ENCODE data around the gene TPX2. TPM values are rescaled to one million over a fixed set of nuclear protein-coding genes. Genes with fewer than 3 reads are reported as not detected.

The TPX2 gene
- polyA plus RNA-seq, 3 donors = 38.2 to 61.1 (median 58.2) TPM

Other genes starting within 250 kb of the TPX2 start
- gene HM13, start 224.8 kb upstream of the TPX2 start, polyA plus RNA-seq (ENCODE audit: insufficient read length in 3 of 3) = 100 to 1,000 TPM; 129 to 156 (median 142) TPM
- 100 to 1,000 TPM; 173 to 221 (median 197) TPM for gene ID1, start 134.0 kb upstream of the TPX2 start, polyA plus RNA-seq (ENCODE audit: insufficient read length in 3 of 3)
- 1 to 10 TPM; 1.3 to 3.0 (median 2.8) TPM for gene COX4I2, start 101.4 kb upstream of the TPX2 start, polyA plus RNA-seq (ENCODE audit: insufficient read length in 3 of 3)
- 10 to 100 TPM; 75.0 to 80.7 (median 78.0) TPM for gene BCL2L1, start 16.4 kb upstream of the TPX2 start, polyA plus RNA-seq (ENCODE audit: insufficient read length in 3 of 3)
- 1 to 10 TPM in 1 of 3 donors, under 1 TPM in 2; 0.61 to 1.1 (median 0.81) TPM for gene MYLK2, start 80.1 kb downstream of the TPX2 start, polyA plus RNA-seq (ENCODE audit: insufficient read length in 3 of 3)
- gene FOXS1, start 106.3 kb downstream of the TPX2 start, polyA plus RNA-seq (ENCODE audit: insufficient read length in 3 of 3) = 1 to 10 TPM; 4.9 to 8.9 (median 5.2) TPM
- gene DUSP15, start 131.2 kb downstream of the TPX2 start, polyA plus RNA-seq (ENCODE audit: insufficient read length in 3 of 3) = 10 to 100 TPM; 17.1 to 19.9 (median 19.6) TPM
- 1 to 10 TPM; 3.0 to 7.5 (median 3.1) TPM for gene TTLL9, start 131.3 kb downstream of the TPX2 start, polyA plus RNA-seq (ENCODE audit: insufficient read length in 3 of 3)
- gene PDRG1, start 212.8 kb downstream of the TPX2 start, polyA plus RNA-seq (ENCODE audit: insufficient read length in 3 of 3) = 10 to 100 TPM; 19.5 to 21.8 (median 20.0) TPM
- under 1 TPM; 0.34 to 0.39 (median 0.36) TPM for gene XKR7, start 228.9 kb downstream of the TPX2 start, polyA plus RNA-seq (ENCODE audit: insufficient read length in 3 of 3)